GM12878 (cell line): ENCODE measurements around the gene ZNF423. TPM values are rescaled to one million over a fixed set of nuclear protein-coding genes. Genes with fewer than 3 reads are reported as not detected.

Experiments
- ATAC-seq: fragments of 200-7000 bp; cut with Tn5 transposase; 3 replicates; pipeline ENCODE4 v1.9.1; 2020; ENCODE audit warnings: mild to moderate bottlenecking, moderate library complexity
- BruUV-seq: library from RNA; stranded (reverse); fragments of 400-500 nt; replicated peaks from 2 replicates; lab custom pipeline; 2021; lab: Mats Ljungman, UMichigan
- CTCF ChIA-PET: fragments of 300-600 bp; sonication (Branson Sonifier 250); formaldehyde crosslinking; extraction: SDS; loops from one replicate; lab custom pipeline; 2021; ENCODE audit warnings: inconsistent platforms; lab: Yijun Ruan, JAX
- POLR2A ChIA-PET: fragments of 350-600 bp; formaldehyde crosslinking; extraction: SDS; loops from one replicate; lab custom pipeline; 2021; ENCODE audit warnings: inconsistent platforms; lab: Charles Lee
- RAD21 ChIA-PET: fragments of 300-600 bp; sonication (Branson Sonifier 250); formaldehyde crosslinking; loops from one replicate; lab custom pipeline; 2023; ENCODE audit warnings: antibody characterized with exemption; ENCODE audit not compliant: unreplicated experiment; lab: Charles Lee
- SMC1A ChIA-PET: fragments of 300-600 bp; sonication (Branson Sonifier 250); formaldehyde crosslinking; loops from one replicate; lab custom pipeline; 2023; ENCODE audit not compliant: unreplicated experiment, uncharacterized antibody; lab: Charles Lee
- DNase-seq: peaks from one replicate; pipeline ENCODE4 v3.0.0-alpha.2; 2011; ENCODE audit warnings: low read depth, low spot score
- FAIRE-seq: peaks from 3 replicates; lab custom pipeline; 2011; peaks lifted over from hg19 to GRCh38; lab: Jason Lieb, UNC
- H2AFZ ChIP-seq: 2 replicates; pipeline ENCODE4 v1.6.0; 2011; ENCODE audit warnings: low read depth, low read length, control low read depth; ENCODE audit not compliant: control insufficient read depth
- H3K27ac ChIP-seq: 2 replicates; pipeline ENCODE4 v1.5.1; 2011; ENCODE audit warnings: control low read depth; ENCODE audit not compliant: control insufficient read depth, insufficient read depth
- H3K27me3 ChIP-seq, 2 experiments: replicated peaks in 1 of 2; 2 replicates each; pipeline versions ENCODE4 v1.6.0 to v1.6.1; 2011; ENCODE audit warnings: low read length in 1 of 2; ENCODE audit not compliant: control insufficient read depth in 2 of 2, insufficient read depth in 2 of 2
- H3K36me3 ChIP-seq, 2 experiments: 2 replicates each; pipeline ENCODE4 v1.5.1; 2011; ENCODE audit warnings: low read length in 1 of 2; ENCODE audit not compliant: control insufficient read depth in 2 of 2, insufficient read depth in 2 of 2
- H3K4me1 ChIP-seq: 2 replicates; pipeline ENCODE4 v1.6.1; 2011; ENCODE audit warnings: mild to moderate bottlenecking, low read length, moderate library complexity, mixed read lengths; ENCODE audit not compliant: control insufficient read depth, insufficient read depth
- H3K4me2 ChIP-seq: 2 replicates; pipeline ENCODE4 v1.6.0; 2011; ENCODE audit warnings: control low read depth; ENCODE audit not compliant: control insufficient read depth, insufficient read depth
- H3K4me3 ChIP-seq: fragments of 200-600 bp; sonication (generic); 2 replicates; pipeline ENCODE4 v1.5.1; 2016
- H3K79me2 ChIP-seq: 2 replicates; pipeline ENCODE4 v1.6.0; 2011; ENCODE audit warnings: low read length; ENCODE audit not compliant: control insufficient read depth, insufficient read depth
- H3K9ac ChIP-seq: 2 replicates; pipeline ENCODE4 v1.8.0; 2011; ENCODE audit warnings: low read length, control low read depth, mixed read lengths; ENCODE audit not compliant: control insufficient read depth, insufficient read depth
- H3K9me3 ChIP-seq: replicated peaks from 3 replicates; pipeline ENCODE4 v1.5.1; 2011; ENCODE audit warnings: mild to moderate bottlenecking, low read length; ENCODE audit not compliant: control insufficient read depth, insufficient read depth
- H4K20me1 ChIP-seq: 2 replicates; pipeline ENCODE4 v1.6.0; 2011; ENCODE audit not compliant: control insufficient read depth, insufficient read depth
- CBFB ChIP-seq: IDR thresholded peaks from 2 replicates; pipeline ENCODE4 v1.6.1; 2016; ENCODE audit warnings: antibody characterized with exemption, low read depth
- EP300 ChIP-seq, 2 experiments: fragments of 150-350 bp in 1 of 2; IDR thresholded peaks; 2 replicates each; pipeline ENCODE4 v1.6.1; 2011 to 2012; ENCODE audit warnings: low read depth in 2 of 2, low read length in 2 of 2, borderline replicate concordance in 1 of 2, improper control_type of control experiment in 1 of 2, inconsistent platforms in 1 of 2; ENCODE audit not compliant: control insufficient read depth in 1 of 2
- ESRRA ChIP-seq: IDR thresholded peaks from 2 replicates; pipeline ENCODE4 v1.6.1; 2012; ENCODE audit warnings: mild to moderate bottlenecking, low read length, improper control_type of control experiment
- IRF5 ChIP-seq: fragments of 450-650 bp; IDR thresholded peaks from 2 replicates; pipeline ENCODE4 v1.6.1; 2017; ENCODE audit warnings: borderline replicate concordance
- JUNB ChIP-seq: IDR thresholded peaks from 2 replicates; pipeline ENCODE4 v1.6.1; 2016; ENCODE audit warnings: antibody characterized with exemption, mild to moderate bottlenecking
- NR2F1 ChIP-seq: fragments of 450-650 bp; conservative IDR thresholded peaks from 2 replicates; pipeline ENCODE4 v1.6.1; 2017; ENCODE audit warnings: mild to moderate bottlenecking
- POLR2A ChIP-seq: IDR thresholded peaks from 2 replicates; pipeline ENCODE4 v1.6.1; 2011; ENCODE audit warnings: low read depth, mild to moderate bottlenecking, low read length
- SP1 ChIP-seq: IDR thresholded peaks from one replicate; pipeline ENCODE4 v1.6.1; 2011; ENCODE audit warnings: low read depth, low read length
- SREBF2 ChIP-seq: IDR thresholded peaks from 2 replicates; pipeline ENCODE4 v1.6.1; 2012; ENCODE audit warnings: mild to moderate bottlenecking, low read length
- ZBTB40 ChIP-seq: fragments of 450-650 bp; IDR thresholded peaks from 2 replicates; pipeline ENCODE4 v1.6.1; 2016; ENCODE audit warnings: mild to moderate bottlenecking, moderate library complexity, borderline replicate concordance
- ZZZ3 ChIP-seq: IDR thresholded peaks from 2 replicates; pipeline ENCODE4 v1.6.1; 2011; ENCODE audit warnings: low read depth; ENCODE audit not compliant: control insufficient read depth, insufficient read length
- WGBS: methylation state at CpG from one replicate; pipeline ENCODE4 v1.1.6; 2016; ENCODE audit warnings: low lambda C conversion rate; ENCODE audit not compliant: insufficient replicate concordance, insufficient coverage; ENCODE audit errors: missing lambda C conversion rate; 5-methylcytosine and 5-hydroxymethylcytosine counted together
- in situ Hi-C: fragments of 300-500 bp; cut with MboI; formaldehyde crosslinking; loops from 9 replicates; pipeline ENCODE4 v1.14.3; 2018; ENCODE audit warnings: mixed read lengths
- intact Hi-C: fragments of 100-400 bp; cut with micrococcal nuclease; formaldehyde crosslinking; loops from one replicate; pipeline ENCODE4 v1.14.2; 2022; ENCODE audit not compliant: unreplicated experiment
- polyA plus RNA-seq, 11 experiments: library from polyadenylated mRNA; depleted of rRNA in 4 of 11; unstranded in 6 of 11; stranded (reverse) in 5 of 11; fragments of >200 nt; fragmentation: Nextera tagmentation in 4 of 11; fragmentation: Illumina TruSeq in 1 of 11; extraction: Ambion mirVana in 4 of 11; extraction: Trizol in 1 of 11; gene quantifications; 1 replicate in 1 of 11; 2 replicates in 10 of 11; pipeline versions ENCODE4 v1.2.1 to v1.2.3, GENCODE V29; 2011 to 2016; ENCODE audit warnings: inconsistent platforms in 2 of 11, missing spikeins in 2 of 11, low read depth in 1 of 11
- total RNA-seq, 4 experiments: library from RNA; depleted of rRNA in 3 of 4; stranded (reverse); fragments of >200 nt in 3 of 4; fragmentation: Illumina TruSeq in 1 of 4; extraction: Trizol in 1 of 4; gene quantifications; 2 replicates each; pipeline versions ENCODE4 v1.2.1 to v1.2.3, GENCODE V29; 2013 to 2021
- TF ChIP-seq, protein P1 (sequence below): fragments of 450-650 bp; IDR thresholded peaks from 2 replicates; pipeline ENCODE4 v1.6.1; 2017; ENCODE audit warnings: mild to moderate bottlenecking, low read depth, inconsistent platforms; ENCODE audit not compliant: poor library complexity, severe bottlenecking
- TF ChIP-seq, protein P2 (sequence below): fragments of 150-350 bp; IDR thresholded peaks from 2 replicates; pipeline ENCODE4 v1.6.1; 2016; ENCODE audit warnings: low read depth, low read length

Gene ZNF423
- total and polyA plus RNA-seq, 10 of the 15 experiments (the other 5 are each of a cell fraction or from before 2014, with no cell fraction given) = 0.03 to 0.64 (median 0.10) TPM

DNA sequence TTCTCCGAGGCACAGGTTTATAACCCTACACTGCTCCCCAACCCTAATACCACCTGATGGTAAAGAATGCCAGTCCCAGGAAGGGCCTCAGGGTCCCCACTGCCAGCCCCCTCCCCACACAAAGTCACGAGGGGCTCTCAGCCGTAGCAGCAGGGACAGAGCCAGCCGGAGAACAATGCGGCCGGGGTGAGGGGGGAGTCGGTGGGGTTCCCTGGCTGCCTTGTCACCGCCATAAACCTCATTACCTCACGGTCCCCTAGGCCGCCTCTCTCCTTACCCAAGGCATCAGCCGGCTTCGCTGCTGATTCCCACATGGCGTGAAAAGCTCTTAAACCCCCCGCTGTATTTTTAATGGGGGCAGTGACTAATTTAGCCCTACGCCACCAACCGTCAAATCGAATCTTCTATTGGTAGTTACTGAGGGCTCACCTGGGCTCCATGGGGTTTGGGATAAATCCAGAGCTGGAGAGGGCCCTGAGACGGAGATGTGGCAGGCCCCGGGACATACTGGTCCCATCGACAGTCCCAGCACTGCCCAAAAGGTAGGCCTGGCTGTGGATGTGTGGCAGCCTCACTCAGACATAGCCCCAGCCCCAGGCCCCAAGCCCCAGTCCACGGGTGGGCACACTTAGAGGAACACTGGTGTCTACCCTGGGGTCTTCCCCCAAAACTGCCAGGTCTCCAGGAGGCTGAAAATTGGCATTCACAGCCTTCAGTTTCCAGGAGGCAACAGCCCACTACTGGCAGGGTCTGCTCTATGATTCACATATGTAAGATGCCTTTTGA lies 367.0 kb downstream of the ZNF423 start:
- no peaks in the 10 kb centered on the region for H4K20me1 ChIP-seq
- CTCF ChIA-PET = no interaction called here
- FAIRE-seq = no peak
- no peak for TF ChIP-seq CBFB
- no peak for TF ChIP-seq POLR2A
- TF ChIP-seq, protein P1, sequence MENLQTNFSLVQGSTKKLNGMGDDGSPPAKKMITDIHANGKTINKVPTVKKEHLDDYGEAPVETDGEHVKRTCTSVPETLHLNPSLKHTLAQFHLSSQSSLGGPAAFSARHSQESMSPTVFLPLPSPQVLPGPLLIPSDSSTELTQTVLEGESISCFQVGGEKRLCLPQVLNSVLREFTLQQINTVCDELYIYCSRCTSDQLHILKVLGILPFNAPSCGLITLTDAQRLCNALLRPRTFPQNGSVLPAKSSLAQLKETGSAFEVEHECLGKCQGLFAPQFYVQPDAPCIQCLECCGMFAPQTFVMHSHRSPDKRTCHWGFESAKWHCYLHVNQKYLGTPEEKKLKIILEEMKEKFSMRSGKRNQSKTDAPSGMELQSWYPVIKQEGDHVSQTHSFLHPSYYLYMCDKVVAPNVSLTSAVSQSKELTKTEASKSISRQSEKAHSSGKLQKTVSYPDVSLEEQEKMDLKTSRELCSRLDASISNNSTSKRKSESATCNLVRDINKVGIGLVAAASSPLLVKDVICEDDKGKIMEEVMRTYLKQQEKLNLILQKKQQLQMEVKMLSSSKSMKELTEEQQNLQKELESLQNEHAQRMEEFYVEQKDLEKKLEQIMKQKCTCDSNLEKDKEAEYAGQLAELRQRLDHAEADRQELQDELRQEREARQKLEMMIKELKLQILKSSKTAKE = no peak
- TF ChIP-seq EP300 (IDR thresholded peaks at IDR 0.05; ENCODE audit: borderline replicate concordance in 1 of 2, control insufficient read depth in 1 of 2, low read depth in 2 of 2, low read length in 2 of 2) = no peak
- TF ChIP-seq ESRRA = no peak
- TF ChIP-seq ZZZ3 = no peak
- no peak for TF ChIP-seq ZBTB40
- TF ChIP-seq SREBF2 = no peak
- no peak for TF ChIP-seq NR2F1
- TF ChIP-seq SP1 = no peak
- TF ChIP-seq, protein P2, sequence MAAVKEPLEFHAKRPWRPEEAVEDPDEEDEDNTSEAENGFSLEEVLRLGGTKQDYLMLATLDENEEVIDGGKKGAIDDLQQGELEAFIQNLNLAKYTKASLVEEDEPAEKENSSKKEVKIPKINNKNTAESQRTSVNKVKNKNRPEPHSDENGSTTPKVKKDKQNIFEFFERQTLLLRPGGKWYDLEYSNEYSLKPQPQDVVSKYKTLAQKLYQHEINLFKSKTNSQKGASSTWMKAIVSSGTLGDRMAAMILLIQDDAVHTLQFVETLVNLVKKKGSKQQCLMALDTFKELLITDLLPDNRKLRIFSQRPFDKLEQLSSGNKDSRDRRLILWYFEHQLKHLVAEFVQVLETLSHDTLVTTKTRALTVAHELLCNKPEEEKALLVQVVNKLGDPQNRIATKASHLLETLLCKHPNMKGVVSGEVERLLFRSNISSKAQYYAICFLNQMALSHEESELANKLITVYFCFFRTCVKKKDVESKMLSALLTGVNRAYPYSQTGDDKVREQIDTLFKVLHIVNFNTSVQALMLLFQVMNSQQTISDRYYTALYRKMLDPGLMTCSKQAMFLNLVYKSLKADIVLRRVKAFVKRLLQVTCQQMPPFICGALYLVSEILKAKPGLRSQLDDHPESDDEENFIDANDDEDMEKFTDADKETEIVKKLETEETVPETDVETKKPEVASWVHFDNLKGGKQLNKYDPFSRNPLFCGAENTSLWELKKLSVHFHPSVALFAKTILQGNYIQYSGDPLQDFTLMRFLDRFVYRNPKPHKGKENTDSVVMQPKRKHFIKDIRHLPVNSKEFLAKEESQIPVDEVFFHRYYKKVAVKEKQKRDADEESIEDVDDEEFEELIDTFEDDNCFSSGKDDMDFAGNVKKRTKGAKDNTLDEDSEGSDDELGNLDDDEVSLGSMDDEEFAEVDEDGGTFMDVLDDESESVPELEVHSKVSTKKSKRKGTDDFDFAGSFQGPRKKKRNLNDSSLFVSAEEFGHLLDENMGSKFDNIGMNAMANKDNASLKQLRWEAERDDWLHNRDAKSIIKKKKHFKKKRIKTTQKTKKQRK = no peak
- TF ChIP-seq IRF5 = no peak
- TF ChIP-seq JUNB = no peak

More for the DNA sequence above, 367.0 kb downstream of the ZNF423 start:
- ATAC-seq (no peak), DNase-seq (no peak)
- no peaks in the 10 kb centered on the region for H3K9me3 ChIP-seq
- RAD21 ChIA-PET = no interaction called here
- no peak overlapping the region for H3K4me3 ChIP-seq
- WGBS = 48% methylated on average over 21 of the region's 21 CpGs
- POLR2A ChIA-PET = no interaction called here
- no TSS peak for BruUV-seq
- H2AFZ ChIP-seq = no peak overlapping the region
- SMC1A ChIA-PET = no interaction called here
- intact Hi-C loops (no loop called here), in situ Hi-C loops (no loop called here)
- H3K27me3 ChIP-seq = no peaks in the 10 kb centered on the region; a peak in 1 of 4 replicates
- H3K4me2 ChIP-seq = no peak overlapping the region
- no peak overlapping the region for H3K9ac ChIP-seq
- no peaks in the 10 kb centered on the region for H3K36me3 ChIP-seq
- H3K27ac ChIP-seq = no peak overlapping the region
- H3K4me1 ChIP-seq = no peaks in the 10 kb centered on the region
- no peaks in the 10 kb centered on the region for H3K79me2 ChIP-seq
